Measurements from ENCODE around the gene SRP14. TPM values are rescaled to one million over a fixed set of nuclear protein-coding genes. Genes with fewer than 3 reads are reported as not detected.
"Not testable (repeated sequence)": the region's sequence is repeated elsewhere in the genome, so short reads cannot be mapped to it uniquely, and the experiment has no call there.

Gene SRP14
- polyA plus RNA-seq, 3 donors, result 612 to 656 (median 613) TPM

DNA sequence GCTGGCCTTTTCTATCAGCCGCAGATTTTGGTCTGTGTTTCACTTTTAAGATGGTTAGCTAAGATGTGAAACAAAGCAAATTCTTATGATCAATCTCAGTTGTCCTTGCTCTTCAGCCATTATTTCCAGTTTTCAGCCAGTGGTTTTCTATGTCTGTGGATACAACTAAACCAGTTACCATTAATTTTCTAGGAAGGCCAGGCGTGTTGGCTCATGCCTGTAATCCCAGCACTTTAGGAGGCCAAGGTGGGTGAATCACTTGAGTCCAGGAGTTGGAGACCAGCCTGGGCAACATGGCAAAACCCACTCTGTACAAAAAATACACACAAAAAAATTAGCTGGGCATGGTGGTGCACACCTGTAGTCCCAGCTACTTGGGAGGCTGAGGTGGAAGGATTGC lies 42.8 kb downstream of the SRP14 start:
- not testable (repeated sequence) for DNase-seq (ENCODE audit: low read depth in 3 of 3, low spot score in 2 of 3)

DNA sequence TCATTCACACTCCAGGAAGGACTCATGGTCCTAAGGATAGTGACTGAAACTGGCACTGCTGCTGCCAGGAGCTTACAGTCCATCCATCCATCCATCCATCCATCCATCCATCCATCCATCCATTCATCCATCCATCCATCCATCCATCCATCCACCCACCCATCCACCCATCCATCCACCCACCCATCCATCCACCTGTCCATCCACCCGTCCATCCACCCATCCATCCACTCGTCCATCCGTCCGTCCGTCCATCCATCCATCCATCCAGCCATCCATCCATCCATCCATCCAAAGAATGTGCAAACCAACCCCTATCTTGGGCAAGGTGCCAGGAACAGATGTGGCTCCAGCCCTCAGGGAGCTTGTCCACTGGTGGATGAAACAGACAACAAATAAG lies 46.0 kb downstream of the SRP14 start:
- DNase-seq (ENCODE audit: low read depth in 3 of 3, low spot score in 2 of 3), result not testable (repeated sequence)

DNA sequence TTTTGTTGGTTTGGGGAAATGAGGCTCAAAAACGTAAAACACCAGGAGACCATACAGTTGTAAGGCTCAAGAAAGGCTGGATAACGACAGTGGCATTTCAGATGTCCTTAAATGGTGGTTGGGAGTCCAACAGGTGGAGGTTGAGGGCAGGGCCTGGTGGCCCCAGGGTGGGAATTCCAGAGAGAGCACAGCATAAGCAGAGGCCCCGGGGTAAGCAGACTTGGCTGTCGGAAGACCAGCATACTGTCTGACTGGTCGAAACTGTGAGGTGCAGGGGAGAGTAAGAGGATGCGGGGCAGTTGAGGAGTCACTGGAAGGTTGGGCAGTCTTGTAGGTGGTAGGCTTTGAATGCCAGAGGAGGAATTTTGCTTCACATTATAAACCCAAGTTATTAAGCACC lies 48.3 kb downstream of the SRP14 start:
- no peak for DNase-seq (ENCODE audit: low read depth in 3 of 3, low spot score in 2 of 3)

DNA sequence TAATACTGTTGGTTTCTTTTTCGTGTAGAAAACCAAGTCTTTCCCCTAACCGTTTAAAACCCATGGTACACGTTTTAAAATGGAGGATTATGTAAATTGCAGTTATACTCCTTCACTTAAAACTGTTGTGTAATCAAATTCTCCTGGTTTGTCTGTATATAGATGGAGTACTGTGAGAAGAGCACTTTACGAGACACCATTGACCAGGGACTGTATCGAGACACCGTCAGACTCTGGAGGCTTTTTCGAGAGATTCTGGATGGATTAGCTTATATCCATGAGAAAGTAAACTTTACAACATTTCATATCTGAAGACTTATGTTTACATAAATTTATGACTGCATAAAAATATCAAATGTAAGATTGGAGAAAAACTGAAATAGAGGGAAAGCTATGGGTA lies 51.2 kb downstream of the SRP14 start:
- no peak for DNase-seq (ENCODE audit: low read depth in 3 of 3, low spot score in 2 of 3)

Other genes with a start within 250 kb of the SRP14 start
- 10 to 100 TPM; 14.9 to 17.5 (median 15.2) TPM for gene GPR176, start 118.9 kb downstream of the SRP14 start, polyA plus RNA-seq (ENCODE audit: insufficient read length in 3 of 3)
- 10 to 100 TPM; 54.4 to 65.1 (median 58.3) TPM for gene EIF2AK4, start 105.1 kb downstream of the SRP14 start, polyA plus RNA-seq (ENCODE audit: insufficient read length in 3 of 3)
- 10 to 100 TPM; 38.6 to 39.8 (median 39.2) TPM for gene BMF, start 69.7 kb upstream of the SRP14 start, polyA plus RNA-seq (ENCODE audit: insufficient read length in 3 of 3)
- 10 to 100 TPM; 27.7 to 33.0 (median 29.5) TPM for gene BUB1B, start 121.9 kb upstream of the SRP14 start, polyA plus RNA-seq (ENCODE audit: insufficient read length in 3 of 3)
- 1 to 10 TPM; 5.5 to 5.8 (median 5.5) TPM for gene PAK6, start 199.9 kb upstream of the SRP14 start, polyA plus RNA-seq (ENCODE audit: insufficient read length in 3 of 3)
- gene ANKRD63, start 243.9 kb upstream of the SRP14 start, polyA plus RNA-seq (ENCODE audit: insufficient read length in 3 of 3), result under 1 TPM in 2 of 3 donors, not detected in 1; 0.14 to 0.18 TPM